Fibroblast of skin of right quadriceps (primary cell): ENCODE data around the gene SIT1.

Experiments
- DNase-seq: peaks from one replicate; pipeline ENCODE4 v3.0.0-alpha.2; 2013

Gene SIT1

GRCh38 chr9:35682051-35682450, 31.3 kb upstream of the SIT1 start:
- DNase-seq: no peak

- peak; percentile 49 for DNase-seq
These were observed 30.7 kb upstream of the SIT1 start for GRCh38 chr9:35681341-35682002.

- DNase-seq: peak; percentile 68
These were observed 29.8 kb upstream of the SIT1 start for GRCh38 chr9:35680331-35681105.

- DNase-seq: no peak
These were observed 29.1 kb upstream of the SIT1 start for GRCh38 chr9:35679766-35680330.

- no peak for DNase-seq
These were observed 28.4 kb upstream of the SIT1 start for GRCh38 chr9:35679091-35679490.

GRCh38 chr9:35675732-35676392, 25.1 kb upstream of the SIT1 start:
- peak; percentile 45 for DNase-seq

GRCh38 chr9:35675204-35675603, 24.5 kb upstream of the SIT1 start:
- DNase-seq: no peak

- no peak for DNase-seq
These were observed 23.3 kb upstream of the SIT1 start for GRCh38 chr9:35674025-35674361.

GRCh38 chr9:35673132-35674024, 22.6 kb upstream of the SIT1 start, which contains the start of gene CA9:
Gene CA9 (plus strand): TSS chr9:35673928. CDS start chr9:35673960, 32 bp downstream.
- peak; percentile 35 for DNase-seq

GRCh38 chr9:35669331-35670145, 18.8 kb upstream of the SIT1 start:
- no peak for DNase-seq

GRCh38 chr9:35667939-35668338, 17.2 kb upstream of the SIT1 start:
- no peak for DNase-seq

GRCh38 chr9:35666549-35666948, 15.8 kb upstream of the SIT1 start:
- no peak for DNase-seq

GRCh38 chr9:35666045-35666444, 15.3 kb upstream of the SIT1 start:
- peak; percentile 70 for DNase-seq

GRCh38 chr9:35665471-35665818, 14.7 kb upstream of the SIT1 start:
- DNase-seq: no peak

GRCh38 chr9:35664531-35665470, 14.1 kb upstream of the SIT1 start, which contains the start of gene ARHGEF39:
Gene ARHGEF39 (minus strand): TSS chr9:35665195. CDS start chr9:35665169, 26 bp downstream.
- peak; percentile 79 for DNase-seq

- no peak for DNase-seq
These were observed 11.7 kb upstream of the SIT1 start for GRCh38 chr9:35662437-35662836.

GRCh38 chr9:35661756-35662350, 11.1 kb upstream of the SIT1 start:
- DNase-seq: no peak

GRCh38 chr9:35660966-35661415, 10.3 kb upstream of the SIT1 start:
- DNase-seq: peak; percentile 52

- DNase-seq: peak; percentile 46
These were observed 8.6 kb upstream of the SIT1 start for GRCh38 chr9:35659340-35659739.

- peak; percentile 51 for DNase-seq
These were observed 8.2 kb upstream of the SIT1 start for GRCh38 chr9:35658968-35659220.
